ENCODE data around the gene BIRC5.

GRCh38 chr17:78268191-78268874, 54.3 kb downstream of the BIRC5 start:
- TF ChIP-seq CTCF (IDR thresholded peaks at IDR 0.05; ENCODE audit: low read depth, low read length, poor library complexity, severe bottlenecking) (no peak), EZH2phosphoT487 (IDR thresholded peaks at IDR 0.05; ENCODE audit: borderline replicate concordance, low read length) (no peak)
